ENCODE data around the gene PGS1. TPM values are rescaled to one million over a fixed set of nuclear protein-coding genes. Genes with fewer than 3 reads are reported as not detected.

PGS1 gene
- total RNA-seq, 1 donor from 2014 or later, result 40.6 TPM

GRCh38 chr17:78416791-78417530, 38.5 kb downstream of the PGS1 start:
- no peak for TF ChIP-seq CTCF (conservative IDR thresholded peaks at IDR 0.05; ENCODE audit: low read depth, low read length)
- H3K4me3 ChIP-seq (ENCODE audit: low read depth, low read length), result no peak overlapping the region
- no peak for DNase-seq (ENCODE audit: low read depth)

GRCh38 chr17:78417531-78417909, 39.1 kb downstream of the PGS1 start:
- no peak for TF ChIP-seq CTCF (conservative IDR thresholded peaks at IDR 0.05; ENCODE audit: low read depth, low read length)
- H3K4me3 ChIP-seq (ENCODE audit: low read depth, low read length), result no peak overlapping the region
- no peak for DNase-seq (ENCODE audit: low read depth)

- no peak for DNase-seq (ENCODE audit: low read depth)
- no peak overlapping the region for H3K4me3 ChIP-seq (ENCODE audit: low read depth, low read length)
- TF ChIP-seq CTCF (conservative IDR thresholded peaks at IDR 0.05; ENCODE audit: low read depth, low read length), result no peak
These were observed 40.0 kb downstream of the PGS1 start for GRCh38 chr17:78418326-78419026.

- TF ChIP-seq CTCF (conservative IDR thresholded peaks at IDR 0.05; ENCODE audit: low read depth, low read length), result no peak
- H3K4me3 ChIP-seq (ENCODE audit: low read depth, low read length), result no peak overlapping the region
These were observed 41.7 kb downstream of the PGS1 start for GRCh38 chr17:78419970-78420815.

GRCh38 chr17:78421084-78421533, 42.7 kb downstream of the PGS1 start:
- H3K4me3 ChIP-seq (ENCODE audit: low read depth, low read length), result no peak overlapping the region
- no peak for DNase-seq (ENCODE audit: low read depth)
- no peak for TF ChIP-seq CTCF (conservative IDR thresholded peaks at IDR 0.05; ENCODE audit: low read depth, low read length)

More at GRCh38 chr17:78419970-78420815, 41.7 kb downstream of the PGS1 start:
- no peak for DNase-seq (ENCODE audit: low read depth)

GRCh38 chr17:78421534-78422266, 43.3 kb downstream of the PGS1 start:
- TF ChIP-seq CTCF (conservative IDR thresholded peaks at IDR 0.05; ENCODE audit: low read depth, low read length), result peak; percentile 99
- peak; percentile 15 for DNase-seq (ENCODE audit: low read depth)
- no peak overlapping the region for H3K4me3 ChIP-seq (ENCODE audit: low read depth, low read length)

Measured in epithelial cell of proximal tubule (primary cell).